Endodermal cell (in vitro differentiated cells): ENCODE measurements around the gene TOP3B. TPM values are rescaled to one million over a fixed set of nuclear protein-coding genes. Genes with fewer than 3 reads are reported as not detected.

Experiments
- DNase-seq: peaks from one replicate; pipeline ENCODE4 v3.0.0-alpha.2; 2017
- H3K27ac ChIP-seq: 2 replicates; pipeline ENCODE4 v1.5.1; 2013; ENCODE audit warnings: mild to moderate bottlenecking, low read depth, low read length, moderate library complexity
- H3K27me3 ChIP-seq: 2 replicates; pipeline ENCODE4 v1.6.1; 2013; ENCODE audit warnings: mild to moderate bottlenecking, low read length, moderate library complexity; ENCODE audit not compliant: insufficient read depth, control insufficient read depth, poor library complexity, severe bottlenecking
- H3K36me3 ChIP-seq: 2 replicates; pipeline ENCODE4 v1.7.0; 2013; ENCODE audit warnings: mild to moderate bottlenecking, low read length, moderate library complexity; ENCODE audit not compliant: control insufficient read depth, insufficient read depth
- H3K4me1 ChIP-seq: one replicate; pipeline ENCODE4 v1.7.0; 2013; ENCODE audit warnings: low read length; ENCODE audit not compliant: control insufficient read depth, insufficient read depth
- H3K4me3 ChIP-seq: 2 replicates; pipeline ENCODE4 v1.5.1; 2013; ENCODE audit warnings: mild to moderate bottlenecking, low read length, moderate library complexity
- H3K9ac ChIP-seq: 2 replicates; pipeline ENCODE4 v1.6.1; 2013; ENCODE audit warnings: mild to moderate bottlenecking, low read length, moderate library complexity; ENCODE audit not compliant: poor library complexity, severe bottlenecking; ENCODE audit errors: extremely low read depth
- H3K9me3 ChIP-seq: 2 replicates; pipeline ENCODE4 v1.6.1; 2013; ENCODE audit warnings: mild to moderate bottlenecking, low read length, moderate library complexity; ENCODE audit not compliant: control insufficient read depth
- H3K27ac Mint-ChIP-seq: 2 replicates; pipeline ENCODE4 v1.8.0; 2020; ENCODE audit warnings: mixed read lengths
- H3K27me3 Mint-ChIP-seq: 2 replicates; pipeline ENCODE4 v1.8.0; 2021; ENCODE audit warnings: mild to moderate bottlenecking, mixed read lengths; ENCODE audit not compliant: insufficient read depth
- H3K36me3 Mint-ChIP-seq: 2 replicates; pipeline ENCODE4 v1.8.0; 2020; ENCODE audit warnings: low read depth, mixed read lengths
- H3K4me1 Mint-ChIP-seq: 2 replicates; pipeline ENCODE4 v1.8.0; 2020; ENCODE audit warnings: mixed read lengths
- H3K4me3 Mint-ChIP-seq: 2 replicates; pipeline ENCODE4 v1.8.0; 2020; ENCODE audit warnings: mild to moderate bottlenecking, moderate library complexity, mixed read lengths
- H3K9me3 Mint-ChIP-seq: 2 replicates; pipeline ENCODE4 v1.8.0; 2020; ENCODE audit warnings: mild to moderate bottlenecking, mixed read lengths
- CTCF ChIP-seq: fragments of 200-600 bp; sonication (generic); conservative IDR thresholded peaks from 2 replicates; pipeline ENCODE4 v1.5.0; 2021; ENCODE audit warnings: antibody characterized with exemption, mild to moderate bottlenecking
- WGBS, 2 experiments: methylation state at CpG; one replicate each; pipeline versions ENCODE4 v1.1.5 to v1.1.7; 2013; ENCODE audit warnings: missing lambda C conversion rate in 2 of 2, mixed read lengths in 1 of 2; ENCODE audit not compliant: insufficient coverage in 1 of 2, insufficient read length in 1 of 2; 5-methylcytosine and 5-hydroxymethylcytosine counted together
- total RNA-seq, 2 donors: library from RNA; stranded (reverse); fragmentation: NEBNext Ultra II Directional in 1 of 2; extraction: Animal tissue kit (Norgen Biotek cat#: 25700) in 1 of 2; gene quantifications; 2 replicates in 1 of 2; 3 replicates in 1 of 2; pipeline ENCODE4 v1.2.1, GENCODE V29; 2021

The TOP3B gene
- total RNA-seq, 2 donors from 2014 or later = 68.8 to 71.9 TPM

- Mint-ChIP-seq H3K36me3 (peaks cover 39% of the 10 kb centered on the region), H3K4me3 (no peak overlapping the region), H3K4me1 (peaks cover 6% of the 10 kb centered on the region), H3K27me3 (no peaks in the 10 kb centered on the region), H3K9me3 (no peaks in the 10 kb centered on the region), H3K27ac (no peak overlapping the region)
- H3K4me1 ChIP-seq = no peaks in the 10 kb centered on the region
- peaks cover 49% of the 10 kb centered on the region for H3K36me3 ChIP-seq
- DNase-seq = no peak
- no peak overlapping the region for H3K4me3 ChIP-seq
- WGBS, 2 experiments = 100% methylated on average over 1 of the region's 1 CpG; no CpG with 5 or more reads in 1 of the 2 experiments
- TF ChIP-seq CTCF = no peak
- no peak overlapping the region for H3K9ac ChIP-seq
- H3K9me3 ChIP-seq = no peaks in the 10 kb centered on the region
- no peak overlapping the region for H3K27ac ChIP-seq
- H3K27me3 ChIP-seq = no peaks in the 10 kb centered on the region
Observed at GRCh38 chr22:21977814-21978213, 4.8 kb downstream of the TOP3B start.

GRCh38 chr22:21975854-21976345 lies 6.7 kb downstream of the TOP3B start:
- Histone ChIP-seq H3K4me1 (no peaks in the 10 kb centered on the region), H3K27me3 (no peaks in the 10 kb centered on the region), H3K27ac (no peak overlapping the region), H3K9ac (no peak overlapping the region), H3K36me3 (peaks cover 62% of the 10 kb centered on the region), H3K4me3 (no peak overlapping the region), H3K9me3 (no peaks in the 10 kb centered on the region)
- Mint-ChIP-seq H3K9me3 (no peaks in the 10 kb centered on the region), H3K4me3 (no peak overlapping the region), H3K27ac (no peak overlapping the region), H3K4me1 (no peaks in the 10 kb centered on the region), H3K27me3 (no peaks in the 10 kb centered on the region), H3K36me3 (peaks cover 56% of the 10 kb centered on the region)
- no peak for TF ChIP-seq CTCF
- 94 to 95% methylated on average over 3 to 5 of the region's 5 CpGs for WGBS, 2 experiments
- DNase-seq = no peak

GRCh38 chr22:21975273-21975672 lies 7.3 kb downstream of the TOP3B start:
- no peak overlapping the region for H3K27ac ChIP-seq
- Mint-ChIP-seq H3K4me1 (no peaks in the 10 kb centered on the region), H3K27me3 (no peaks in the 10 kb centered on the region), H3K9me3 (no peaks in the 10 kb centered on the region), H3K27ac (no peak overlapping the region), H3K4me3 (no peak overlapping the region), H3K36me3 (peaks cover 61% of the 10 kb centered on the region)
- peaks cover 62% of the 10 kb centered on the region for H3K36me3 ChIP-seq
- no peaks in the 10 kb centered on the region for H3K9me3 ChIP-seq
- WGBS, 2 experiments = 97 to 98% methylated on average over 5 of the region's 5 CpGs
- no peak overlapping the region for H3K4me3 ChIP-seq
- H3K27me3 ChIP-seq = no peaks in the 10 kb centered on the region
- no peak for DNase-seq
- no peak for TF ChIP-seq CTCF
- no peaks in the 10 kb centered on the region for H3K4me1 ChIP-seq
- H3K9ac ChIP-seq = no peak overlapping the region
